Panc1 (cell line): ENCODE results near the gene CHD6. TPM values are rescaled to one million over a fixed set of nuclear protein-coding genes. Genes with fewer than 3 reads are reported as not detected.

Experiments used
- ATAC-seq: fragments of 200-7000 bp; cut with Tn5 transposase; 2 replicates; pipeline ENCODE4 v1.9.1; 2020; ENCODE audit warnings: mild to moderate bottlenecking, moderate library complexity
- BruUV-seq: library from RNA; stranded (reverse); fragments of 400-500 nt; replicated peaks from 2 replicates; lab custom pipeline; 2021; lab: Mats Ljungman, UMichigan
- CTCF ChIA-PET: fragments of 300-600 bp; sonication (Branson Sonifier 250); formaldehyde crosslinking; loops from one replicate; lab custom pipeline; 2022; ENCODE audit warnings: antibody characterized with exemption; lab: Charles Lee
- POLR2A ChIA-PET: fragments of 300-600 bp; sonication (Branson Sonifier 250); formaldehyde crosslinking; loops from one replicate; lab custom pipeline; 2022; ENCODE audit warnings: antibody characterized with exemption; lab: Charles Lee
- DNase-seq: peaks from one replicate; pipeline ENCODE4 v3.0.0-alpha.2; 2010; ENCODE audit warnings: low read depth, low spot score
- H3K27ac ChIP-seq: 2 replicates; pipeline ENCODE4 v1.5.1; 2011; ENCODE audit warnings: mild to moderate bottlenecking, low read length, inconsistent platforms
- H3K27me3 ChIP-seq: fragments of 200-500 bp; sonication (Bioruptor generic); 2 replicates; pipeline ENCODE4 v1.6.0; 2014; ENCODE audit warnings: low read length, inconsistent platforms; ENCODE audit not compliant: control insufficient read depth, insufficient read depth
- H3K36me3 ChIP-seq: fragments of 200-500 bp; sonication (Bioruptor generic); 2 replicates; pipeline ENCODE4 v1.5.1; 2014; ENCODE audit warnings: inconsistent platforms, mild to moderate bottlenecking, low read length, moderate library complexity; ENCODE audit not compliant: control insufficient read depth, insufficient read depth
- H3K4me1 ChIP-seq: 2 replicates; pipeline ENCODE4 v1.5.1; 2011; ENCODE audit warnings: inconsistent platforms, mild to moderate bottlenecking, low read length, moderate library complexity; ENCODE audit not compliant: control insufficient read depth, insufficient read depth
- H3K4me3 ChIP-seq, 2 experiments: 2 replicates each; pipeline ENCODE4 v1.5.1; 2011 to 2012; ENCODE audit warnings: low read depth in 2 of 2, low read length in 2 of 2, mild to moderate bottlenecking in 2 of 2, inconsistent platforms in 1 of 2, moderate library complexity in 1 of 2
- H3K9me3 ChIP-seq: fragments of 200-500 bp; sonication (Bioruptor generic); 2 replicates; pipeline ENCODE4 v1.5.1; 2014; ENCODE audit warnings: low read depth, mild to moderate bottlenecking, inconsistent platforms, low read length, moderate library complexity; ENCODE audit not compliant: control insufficient read depth, insufficient read depth
- POLR2AphosphoS5 ChIP-seq: IDR thresholded peaks from 2 replicates; pipeline ENCODE4 v1.6.1; 2012; ENCODE audit warnings: mild to moderate bottlenecking, low read depth, low read length, moderate library complexity
- SIN3A ChIP-seq: IDR thresholded peaks from 2 replicates; pipeline ENCODE4 v1.6.1; 2012; ENCODE audit warnings: low read depth, mild to moderate bottlenecking, low read length, moderate library complexity, borderline replicate concordance; ENCODE audit not compliant: insufficient read depth
- TCF7L2 ChIP-seq: IDR thresholded peaks from 2 replicates; pipeline ENCODE4 v1.6.1; 2011; ENCODE audit warnings: mild to moderate bottlenecking, low read depth, low read length, inconsistent platforms
- in situ Hi-C: cut with HindIII; loops from 2 replicates; pipeline ENCODE4 v1.10.0; 2016; ENCODE audit warnings: low sequenced_read_pairs, low pct_unique_long_range_greater_than_20kb
- intact Hi-C: fragments of 100-400 bp; cut with micrococcal nuclease; formaldehyde crosslinking; loops from one replicate; pipeline ENCODE4 v1.10.0; 2022; ENCODE audit not compliant: unreplicated experiment
- total RNA-seq: library from RNA; stranded (reverse); gene quantifications from one replicate; pipeline ENCODE4 v1.2.1, GENCODE V29; 2021; ENCODE audit not compliant: unreplicated experiment
- TF ChIP-seq, protein P1 (sequence below): fragments of 450-650 bp; IDR thresholded peaks from 2 replicates; pipeline ENCODE4 v1.5.1; 2017; ENCODE audit warnings: mild to moderate bottlenecking
- TF ChIP-seq, protein P2 (sequence below), 2 experiments: IDR thresholded peaks; 2 replicates each; pipeline ENCODE4 v1.6.1; 2011 to 2012; ENCODE audit warnings: low read depth in 2 of 2, control low read depth in 1 of 2, low read length in 1 of 2, mild to moderate bottlenecking in 1 of 2, moderate library complexity in 1 of 2; ENCODE audit not compliant: insufficient read depth in 1 of 2

CHD6 gene
- total RNA-seq, 1 experiment from 2014 or later = 21.3 TPM

DNA sequence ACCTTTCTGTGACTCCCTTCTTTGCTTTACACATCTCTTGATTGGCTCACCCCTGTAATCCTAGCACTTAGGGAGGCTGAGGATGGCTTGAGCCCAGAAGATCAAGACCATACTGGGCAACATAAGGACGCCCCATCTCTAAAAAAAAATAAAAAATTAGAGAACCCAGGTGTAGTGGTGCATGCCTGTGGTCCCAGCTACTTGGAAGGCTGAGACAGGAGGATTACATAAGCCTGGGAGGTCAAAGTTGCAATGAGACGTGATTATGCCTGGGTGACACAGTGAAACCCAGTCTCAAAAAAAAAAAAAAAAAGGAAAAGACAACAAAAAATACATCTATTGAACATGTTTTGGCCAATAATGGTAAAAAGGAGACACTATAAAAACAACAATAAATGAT lies 37.8 kb downstream of the CHD6 start:
- Histone ChIP-seq H3K4me3 (no peak overlapping the region), H3K27ac (no peak overlapping the region), H3K9me3 (peaks cover 15% of the 10 kb centered on the region; the same call in 1 of the 2 replicates), H3K4me1 (no peaks in the 10 kb centered on the region; the same call in 1 of the 2 replicates), H3K36me3 (no peaks in the 10 kb centered on the region), H3K27me3 (no peaks in the 10 kb centered on the region)
- no peak for DNase-seq
- in situ Hi-C loops = no loop called here
- no peak for ATAC-seq
- CTCF ChIA-PET = no interaction called here
- TF ChIP-seq POLR2AphosphoS5 (no peak), TCF7L2 (no peak), SIN3A (no peak)
- TF ChIP-seq, protein P1, sequence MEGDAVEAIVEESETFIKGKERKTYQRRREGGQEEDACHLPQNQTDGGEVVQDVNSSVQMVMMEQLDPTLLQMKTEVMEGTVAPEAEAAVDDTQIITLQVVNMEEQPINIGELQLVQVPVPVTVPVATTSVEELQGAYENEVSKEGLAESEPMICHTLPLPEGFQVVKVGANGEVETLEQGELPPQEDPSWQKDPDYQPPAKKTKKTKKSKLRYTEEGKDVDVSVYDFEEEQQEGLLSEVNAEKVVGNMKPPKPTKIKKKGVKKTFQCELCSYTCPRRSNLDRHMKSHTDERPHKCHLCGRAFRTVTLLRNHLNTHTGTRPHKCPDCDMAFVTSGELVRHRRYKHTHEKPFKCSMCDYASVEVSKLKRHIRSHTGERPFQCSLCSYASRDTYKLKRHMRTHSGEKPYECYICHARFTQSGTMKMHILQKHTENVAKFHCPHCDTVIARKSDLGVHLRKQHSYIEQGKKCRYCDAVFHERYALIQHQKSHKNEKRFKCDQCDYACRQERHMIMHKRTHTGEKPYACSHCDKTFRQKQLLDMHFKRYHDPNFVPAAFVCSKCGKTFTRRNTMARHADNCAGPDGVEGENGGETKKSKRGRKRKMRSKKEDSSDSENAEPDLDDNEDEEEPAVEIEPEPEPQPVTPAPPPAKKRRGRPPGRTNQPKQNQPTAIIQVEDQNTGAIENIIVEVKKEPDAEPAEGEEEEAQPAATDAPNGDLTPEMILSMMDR = no peak
- TF ChIP-seq, protein P2, sequence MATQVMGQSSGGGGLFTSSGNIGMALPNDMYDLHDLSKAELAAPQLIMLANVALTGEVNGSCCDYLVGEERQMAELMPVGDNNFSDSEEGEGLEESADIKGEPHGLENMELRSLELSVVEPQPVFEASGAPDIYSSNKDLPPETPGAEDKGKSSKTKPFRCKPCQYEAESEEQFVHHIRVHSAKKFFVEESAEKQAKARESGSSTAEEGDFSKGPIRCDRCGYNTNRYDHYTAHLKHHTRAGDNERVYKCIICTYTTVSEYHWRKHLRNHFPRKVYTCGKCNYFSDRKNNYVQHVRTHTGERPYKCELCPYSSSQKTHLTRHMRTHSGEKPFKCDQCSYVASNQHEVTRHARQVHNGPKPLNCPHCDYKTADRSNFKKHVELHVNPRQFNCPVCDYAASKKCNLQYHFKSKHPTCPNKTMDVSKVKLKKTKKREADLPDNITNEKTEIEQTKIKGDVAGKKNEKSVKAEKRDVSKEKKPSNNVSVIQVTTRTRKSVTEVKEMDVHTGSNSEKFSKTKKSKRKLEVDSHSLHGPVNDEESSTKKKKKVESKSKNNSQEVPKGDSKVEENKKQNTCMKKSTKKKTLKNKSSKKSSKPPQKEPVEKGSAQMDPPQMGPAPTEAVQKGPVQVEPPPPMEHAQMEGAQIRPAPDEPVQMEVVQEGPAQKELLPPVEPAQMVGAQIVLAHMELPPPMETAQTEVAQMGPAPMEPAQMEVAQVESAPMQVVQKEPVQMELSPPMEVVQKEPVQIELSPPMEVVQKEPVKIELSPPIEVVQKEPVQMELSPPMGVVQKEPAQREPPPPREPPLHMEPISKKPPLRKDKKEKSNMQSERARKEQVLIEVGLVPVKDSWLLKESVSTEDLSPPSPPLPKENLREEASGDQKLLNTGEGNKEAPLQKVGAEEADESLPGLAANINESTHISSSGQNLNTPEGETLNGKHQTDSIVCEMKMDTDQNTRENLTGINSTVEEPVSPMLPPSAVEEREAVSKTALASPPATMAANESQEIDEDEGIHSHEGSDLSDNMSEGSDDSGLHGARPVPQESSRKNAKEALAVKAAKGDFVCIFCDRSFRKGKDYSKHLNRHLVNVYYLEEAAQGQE (IDR thresholded peaks at IDR 0.05; ENCODE audit: insufficient read depth in 1 of 2, low read depth in 2 of 2, low read length in 1 of 2) = no peak
- BruUV-seq = no TSS peak
- intact Hi-C loops = no loop called here
- POLR2A ChIA-PET = no interaction called here

DNA sequence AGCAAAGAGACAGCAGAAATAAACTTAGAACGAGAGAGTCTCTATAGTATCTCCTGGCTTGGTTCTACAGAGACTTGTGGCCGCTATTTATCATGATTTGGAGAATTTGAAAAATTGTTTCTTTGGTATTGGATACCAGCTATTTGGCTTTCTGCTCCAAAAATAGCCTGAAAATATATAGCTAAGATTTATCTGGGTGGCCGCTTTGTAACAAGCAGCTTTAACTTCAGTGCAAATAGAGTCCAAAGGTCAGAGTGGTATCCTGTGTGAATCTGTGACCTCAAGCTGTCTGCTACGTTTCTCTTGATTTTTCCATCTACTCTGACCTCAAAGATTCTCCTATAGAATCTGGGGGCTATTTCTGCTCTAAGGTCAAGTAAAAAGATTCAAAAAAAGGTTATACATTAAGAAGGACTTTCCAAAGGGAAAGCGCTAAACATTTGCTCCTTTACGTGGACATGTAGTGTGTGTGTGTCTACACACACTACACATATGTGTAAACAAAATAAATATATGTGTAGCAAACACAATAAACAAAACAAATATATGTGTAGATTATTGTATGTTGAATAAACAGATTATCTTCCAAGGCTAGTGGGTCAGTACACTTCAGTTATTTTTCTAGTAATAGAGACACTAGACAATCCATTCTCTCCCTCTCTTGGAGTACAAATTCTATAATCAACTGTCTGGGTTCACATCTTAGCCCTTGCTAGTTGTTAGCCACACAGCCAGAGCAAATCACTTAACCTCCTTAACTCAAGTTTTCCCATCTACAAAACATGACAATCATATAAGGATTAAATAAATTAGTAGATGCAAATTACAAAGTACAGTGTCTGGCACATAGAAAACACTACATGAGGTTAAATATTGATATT lies 40.8 kb downstream of the CHD6 start:
- TF ChIP-seq POLR2AphosphoS5 (no peak), SIN3A (no peak), TCF7L2 (no peak)
- TF ChIP-seq, protein P2 (IDR thresholded peaks at IDR 0.05; ENCODE audit: insufficient read depth in 1 of 2, low read depth in 2 of 2, low read length in 1 of 2) = no peak
- DNase-seq (no peak), ATAC-seq (no peak)
- no peaks in the 10 kb centered on the region for H3K27me3 ChIP-seq
- intact Hi-C loops (no loop called here), in situ Hi-C loops (no loop called here)
- CTCF ChIA-PET = no interaction called here
- no peak overlapping the region for H3K4me3 ChIP-seq
- H3K27ac ChIP-seq = no peak overlapping the region
- BruUV-seq = no TSS peak
- H3K36me3 ChIP-seq = no peaks in the 10 kb centered on the region
- POLR2A ChIA-PET = no interaction called here
- H3K9me3 ChIP-seq = peaks cover 3% of the 10 kb centered on the region; the same call in 1 of the 2 replicates
- no peaks in the 10 kb centered on the region; the same call in 1 of the 2 replicates for H3K4me1 ChIP-seq
